Head of caudate nucleus (tissue), 42 donors: ENCODE data around the gene DLG2.
"Not testable (repeated sequence)": the region's sequence is repeated elsewhere in the genome, so short reads cannot be mapped to it uniquely, and the experiment has no call there.

Experiments used
- DNase-seq, 42 donors: peaks; one replicate each; pipeline versions ENCODE4 v3.0.0 to v3.0.0-alpha.2; 2020 to 2021; ENCODE audit warnings: mixed read lengths in 7 of 42
- intact Hi-C: fragments of 100-400 bp; cut with DNase I; formaldehyde crosslinking; loops from one replicate; pipeline ENCODE4 v1.15.0; 2022

DLG2 gene

DNA sequence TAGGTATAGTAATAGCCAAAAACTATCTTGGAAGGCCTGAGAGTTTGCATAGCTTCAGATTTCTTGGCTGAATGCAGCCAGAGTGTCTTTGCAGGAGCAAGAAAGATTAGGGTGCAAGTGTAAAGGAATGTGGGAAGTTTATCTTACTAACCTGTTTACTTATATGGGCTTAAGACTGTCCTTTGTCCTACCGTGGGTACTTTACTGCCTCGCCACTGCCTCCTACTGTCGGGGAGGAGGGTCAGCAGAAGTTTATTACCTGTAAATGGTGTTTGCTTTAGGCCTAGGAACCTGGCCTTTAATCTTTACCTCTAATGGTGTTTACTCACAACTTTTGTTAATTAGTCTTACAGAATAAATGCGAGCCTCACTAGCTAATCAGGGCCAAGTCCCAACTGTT, 633.8 kb downstream of the DLG2 start:
- no peak for DNase-seq
- intact Hi-C loops, result no loop called here

DNA sequence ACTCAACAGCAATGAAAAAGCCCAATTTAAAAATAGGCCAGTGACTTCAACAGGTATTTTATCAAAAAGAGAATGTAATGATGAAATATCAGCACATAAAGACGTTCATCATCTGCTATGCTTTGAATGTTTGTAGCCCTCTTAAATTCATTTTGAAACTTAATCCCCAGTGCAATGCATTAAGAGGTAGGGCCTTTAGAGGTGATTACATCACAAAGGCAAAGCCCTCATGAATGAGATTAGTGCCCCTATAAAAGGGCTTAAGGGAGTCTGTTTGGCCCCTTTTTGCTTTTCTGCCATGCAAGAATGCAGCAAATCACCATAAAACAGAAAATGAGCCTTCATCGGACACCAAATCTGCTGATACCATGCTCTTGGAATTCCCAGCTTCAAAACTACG, 637.0 kb downstream of the DLG2 start:
- intact Hi-C loops, result no loop called here
- no peak for DNase-seq

DNA sequence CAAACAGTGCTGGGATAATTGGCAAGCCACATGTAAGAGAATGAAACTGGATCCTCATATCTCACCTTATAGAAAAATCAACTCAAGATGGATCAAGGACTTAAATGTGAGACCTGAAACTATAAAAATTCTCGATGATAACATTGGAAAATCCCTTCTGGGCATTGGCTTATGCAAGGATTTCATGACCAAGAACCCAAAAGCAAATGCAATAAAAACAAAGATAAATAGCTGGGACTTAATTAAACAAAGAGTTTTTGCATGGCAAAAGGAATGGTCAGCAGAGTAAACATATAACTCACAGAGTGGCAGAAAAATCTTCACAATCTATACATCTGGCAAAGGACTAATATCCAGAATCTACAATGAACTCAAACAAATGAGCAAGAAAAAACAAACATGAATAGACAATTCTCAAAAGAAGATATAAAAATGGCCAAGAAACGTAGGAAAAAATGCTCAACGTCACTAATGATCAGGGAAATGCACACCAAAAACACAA, 639.4 kb downstream of the DLG2 start:
- intact Hi-C loops, DNase-seq: not testable (repeated sequence)

DNA sequence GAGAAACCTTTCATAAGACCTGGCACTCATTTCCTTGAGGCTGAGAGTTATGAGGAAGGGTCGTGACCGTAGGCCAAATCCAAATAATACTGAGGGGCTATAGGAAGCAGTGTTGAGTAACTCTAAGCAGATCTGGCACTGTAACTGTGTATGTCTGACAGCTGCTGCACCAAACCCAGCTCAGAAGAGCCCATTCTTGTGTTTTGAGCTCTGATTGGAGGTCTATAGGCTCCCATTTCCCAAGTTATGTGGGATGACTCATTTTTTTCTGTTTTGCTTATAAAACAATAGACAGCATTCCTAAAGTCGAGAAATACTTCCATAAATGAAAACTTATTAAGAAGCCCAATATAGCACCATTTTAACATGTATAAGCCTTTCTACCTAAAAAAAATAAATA, 645.8 kb downstream of the DLG2 start:
- no peak for DNase-seq
- intact Hi-C loops, result no loop called here

DNA sequence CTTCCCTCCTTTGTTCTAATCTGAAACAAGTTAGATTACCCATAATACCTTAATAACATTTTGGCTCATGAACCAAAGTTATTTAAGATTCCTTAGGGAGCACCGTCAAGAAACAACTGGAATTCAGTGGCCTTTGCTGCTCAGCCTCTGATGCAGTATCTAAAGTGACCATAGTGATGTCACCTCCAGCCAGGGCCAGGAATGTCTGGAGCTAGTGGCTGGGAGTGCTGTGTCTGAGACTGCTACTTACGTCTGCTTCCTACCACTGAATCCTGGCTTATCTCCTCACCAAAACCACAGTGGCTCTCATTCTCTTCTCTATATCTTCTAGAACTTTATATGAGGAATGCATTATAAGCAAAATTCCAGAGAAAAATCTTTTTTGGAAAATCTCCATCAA, 658.0 kb downstream of the DLG2 start:
- intact Hi-C loops, result no loop called here
- no peak for DNase-seq

DNA sequence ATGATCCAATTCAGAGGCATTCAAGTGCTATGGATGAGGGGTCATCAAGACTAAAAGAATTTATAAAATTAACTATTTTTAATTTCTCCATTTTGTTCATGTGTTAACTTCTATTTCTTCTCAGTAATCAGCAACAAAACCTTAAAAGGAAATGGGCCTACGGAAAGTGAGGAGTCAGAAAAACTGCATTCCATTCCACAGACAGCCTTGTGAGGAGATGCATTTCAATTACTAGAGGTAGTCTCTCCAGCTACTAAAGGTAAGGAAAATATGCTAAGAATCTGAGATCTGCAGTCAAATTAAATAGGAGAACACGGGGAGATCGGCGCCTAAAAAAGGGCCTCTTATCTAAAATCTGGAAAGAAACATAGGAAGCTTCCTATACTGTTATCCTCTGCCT, 661.7 kb downstream of the DLG2 start:
- DNase-seq, result no peak
- intact Hi-C loops, result no loop called here

DNA sequence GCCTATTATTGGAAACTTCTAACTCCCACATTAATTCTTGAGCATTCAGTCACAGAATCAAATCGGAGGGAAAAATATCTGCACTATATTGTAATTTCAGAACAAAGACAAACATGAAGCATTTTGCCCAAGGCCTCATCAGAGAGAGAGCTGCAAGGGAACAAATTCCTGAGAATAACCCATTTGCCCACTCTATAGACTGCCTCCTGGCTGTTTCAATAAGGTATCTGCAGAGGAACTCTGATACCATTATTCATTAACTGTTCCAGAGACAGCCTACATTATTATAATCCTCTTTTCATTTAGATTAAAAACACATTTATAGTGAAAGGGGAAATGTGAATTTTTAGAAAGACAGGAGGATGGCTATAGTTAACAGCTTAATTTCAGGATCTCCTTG, 663.9 kb downstream of the DLG2 start:
- intact Hi-C loops, result no loop called here
- DNase-seq, result no peak

DNA sequence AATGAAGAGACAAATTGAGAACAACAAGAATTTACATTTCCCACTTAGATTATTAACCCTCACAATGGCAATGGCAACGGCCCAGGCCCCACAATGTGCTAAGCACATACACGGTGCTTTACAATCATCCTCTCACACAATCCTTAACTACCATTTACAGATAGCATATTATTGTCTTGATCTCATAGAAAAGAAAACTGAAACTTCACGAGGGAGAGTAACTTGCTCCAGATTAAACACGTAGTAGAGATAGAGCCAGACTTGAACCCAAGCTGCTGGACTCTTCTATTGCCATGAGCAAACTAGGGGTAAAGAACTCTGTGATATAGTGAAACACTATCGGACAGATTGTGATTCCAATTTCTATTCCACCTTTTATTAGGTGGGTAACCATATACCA, 665.1 kb downstream of the DLG2 start:
- intact Hi-C loops, result no loop called here
- DNase-seq, result no peak

DNA sequence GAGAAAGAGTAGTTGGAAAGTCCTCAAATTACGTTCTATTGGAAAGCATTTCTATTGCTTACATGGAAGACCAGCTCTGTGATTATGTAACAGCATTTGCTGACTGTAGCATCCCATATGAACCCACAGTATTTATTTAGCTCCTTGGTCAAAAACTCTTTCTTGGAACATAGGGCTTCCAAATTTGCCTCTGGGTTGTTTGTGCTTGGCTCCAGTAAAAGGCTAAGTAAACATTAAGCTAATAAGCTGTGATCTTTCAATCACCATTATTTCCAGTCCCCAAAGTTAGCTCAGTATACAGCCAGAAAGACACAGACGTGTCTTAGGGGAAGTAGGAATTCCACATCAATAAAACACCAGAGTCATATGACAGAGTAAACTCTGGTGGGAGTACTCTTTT, 668.8 kb downstream of the DLG2 start:
- intact Hi-C loops, result no loop called here
- no peak for DNase-seq

DNA sequence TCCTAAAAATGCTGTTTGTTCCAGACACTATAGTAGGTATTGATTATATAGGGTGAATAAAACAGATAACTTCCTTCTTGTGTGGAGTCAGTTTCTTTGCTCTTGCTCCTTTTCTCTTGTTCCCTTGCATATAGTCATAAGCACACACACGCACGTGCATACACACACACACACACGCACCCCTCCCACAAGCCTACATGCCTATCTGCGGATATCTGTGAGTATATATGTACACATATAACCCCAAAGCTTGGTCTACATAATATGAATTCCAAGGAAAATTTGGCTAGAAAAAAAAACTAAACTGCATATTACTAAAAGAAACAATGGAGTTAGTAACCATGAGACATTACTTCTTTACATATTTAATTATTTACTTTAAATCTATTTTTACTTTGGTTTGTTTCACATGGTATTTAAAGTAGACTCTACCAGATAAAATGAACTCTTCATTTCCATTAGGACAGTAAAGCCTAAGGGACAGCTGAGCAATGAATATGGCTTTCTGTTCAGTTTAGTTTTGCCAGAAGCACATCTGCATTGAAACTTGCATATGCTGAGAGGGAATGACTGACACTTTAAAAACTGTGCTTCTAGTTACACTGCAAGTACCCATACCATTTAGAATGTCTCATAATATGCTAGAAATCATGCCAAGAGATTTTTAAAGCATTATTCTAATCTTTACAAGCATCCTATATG, 676.4 kb downstream of the DLG2 start:
- intact Hi-C loops, result no loop called here
- DNase-seq, result no peak

DNA sequence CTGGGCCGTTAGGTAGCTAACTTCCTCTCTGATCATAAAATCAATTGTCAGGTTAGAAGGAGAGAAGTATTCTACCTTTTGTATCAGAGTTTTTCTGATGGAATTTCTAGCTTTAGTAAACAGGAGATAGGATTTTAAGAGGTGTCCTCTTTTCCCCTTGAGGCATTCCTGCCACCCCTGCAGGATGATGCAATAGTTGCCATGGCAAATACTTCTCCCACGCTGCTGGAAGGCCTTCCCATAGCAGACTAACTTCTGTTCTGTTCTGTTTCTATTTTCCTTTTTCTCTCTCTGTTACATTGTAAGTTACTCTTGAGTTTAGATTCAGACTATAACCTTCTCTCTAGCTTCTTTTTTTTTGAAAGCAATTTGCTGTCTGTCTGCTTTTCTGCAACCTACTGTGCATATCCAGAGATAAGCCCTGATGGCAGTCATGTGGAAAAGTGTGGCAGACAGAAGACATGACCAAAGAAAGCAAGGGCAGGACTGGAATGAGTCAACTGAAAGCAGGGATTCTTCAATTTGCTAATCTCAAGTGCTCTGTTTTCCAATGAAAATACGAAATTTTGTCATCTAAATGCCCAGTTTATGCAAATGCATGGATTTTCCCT, 679.1 kb downstream of the DLG2 start:
- intact Hi-C loops, result no loop called here
- peak in 41 of 42 donors; percentile 12 to 79 (median 44) for DNase-seq

DNA sequence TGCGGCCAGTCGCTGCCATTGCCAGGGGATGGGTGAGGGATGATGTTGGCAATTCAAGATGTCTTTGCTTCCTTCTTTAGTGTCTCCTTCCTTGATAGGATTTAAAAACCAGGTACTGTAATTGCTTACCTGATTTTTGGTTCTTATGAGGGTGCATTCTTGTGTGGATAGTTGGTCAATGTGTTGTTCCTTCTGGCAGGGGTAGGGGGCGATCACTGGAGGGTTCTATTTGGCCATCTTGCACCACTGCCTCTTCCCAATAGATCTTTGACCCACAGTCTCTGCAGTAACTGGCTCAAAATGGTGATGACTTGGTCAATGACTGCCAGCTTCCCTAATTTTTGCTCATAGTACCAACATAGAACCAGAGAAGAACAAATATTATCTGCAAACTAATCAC, 680.1 kb downstream of the DLG2 start:
- no peak for DNase-seq
- intact Hi-C loops, result no loop called here

DNA sequence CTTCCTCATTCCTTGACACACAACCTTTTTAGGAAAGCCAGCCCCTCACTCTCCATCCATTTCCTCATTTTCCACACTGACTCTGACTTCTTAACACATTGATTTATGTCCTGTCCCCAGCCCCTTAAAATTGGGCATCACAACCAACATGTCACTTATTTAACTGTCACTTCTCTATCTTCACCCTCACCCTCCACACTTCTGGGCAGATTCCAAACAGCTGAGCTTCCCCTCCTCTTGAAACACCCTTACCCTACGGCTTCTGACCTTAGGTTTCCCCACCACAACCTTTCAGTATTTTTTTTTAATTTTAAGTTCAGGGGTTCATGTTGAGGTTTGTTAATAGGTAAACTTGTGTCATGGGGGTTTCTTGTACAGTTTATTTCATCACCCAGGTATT, 696.3 kb downstream of the DLG2 start:
- intact Hi-C loops, result no loop called here
- DNase-seq, result no peak

DNA sequence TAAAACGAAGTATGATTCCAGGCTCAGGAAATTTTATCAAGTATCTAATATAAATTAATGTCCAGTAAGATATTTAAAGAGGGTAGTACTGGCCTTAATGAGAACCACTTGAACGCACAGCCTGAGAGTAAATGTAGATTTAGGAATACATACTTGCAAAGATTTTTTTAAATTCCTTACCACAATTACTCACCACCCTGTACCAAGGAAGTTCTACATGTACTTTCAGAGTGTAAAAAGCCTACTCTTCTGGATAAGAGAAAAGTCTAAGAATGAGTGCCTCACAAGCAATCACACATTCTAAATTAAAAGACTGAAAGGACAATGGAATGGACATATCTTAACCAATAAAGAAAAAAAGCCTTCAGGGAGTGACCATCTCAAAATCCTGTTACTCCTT, 697.4 kb downstream of the DLG2 start:
- intact Hi-C loops, result no loop called here

DNA sequence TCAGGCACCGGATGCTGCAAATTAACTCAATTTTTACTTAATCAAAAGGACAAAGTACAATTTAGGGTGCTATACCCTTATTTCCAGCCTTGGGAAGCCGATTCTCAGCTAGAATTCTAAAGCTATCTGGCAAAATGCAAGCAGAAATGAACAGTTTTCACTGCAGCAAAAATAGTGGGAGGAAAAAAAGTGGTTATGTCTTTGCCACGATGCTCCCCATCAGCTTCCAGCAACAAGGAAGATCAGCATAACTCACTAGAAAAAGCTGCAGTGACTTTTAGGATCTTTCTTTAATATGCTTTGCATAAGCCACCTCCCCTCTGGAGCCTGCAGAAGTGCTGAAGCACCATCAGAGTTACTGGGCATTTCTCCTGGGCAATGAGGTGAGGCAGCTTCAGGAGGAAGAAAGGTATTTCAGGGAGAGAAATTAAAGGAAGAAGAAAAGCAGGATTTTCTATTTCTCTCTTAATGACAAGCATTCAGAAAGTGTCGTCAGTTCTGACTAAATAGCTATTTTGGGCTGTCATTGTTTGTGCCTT, 702.9 kb downstream of the DLG2 start:
- intact Hi-C loops, result no loop called here

More for the DNA sequence above, 697.4 kb downstream of the DLG2 start:
- no peak for DNase-seq

DNA sequence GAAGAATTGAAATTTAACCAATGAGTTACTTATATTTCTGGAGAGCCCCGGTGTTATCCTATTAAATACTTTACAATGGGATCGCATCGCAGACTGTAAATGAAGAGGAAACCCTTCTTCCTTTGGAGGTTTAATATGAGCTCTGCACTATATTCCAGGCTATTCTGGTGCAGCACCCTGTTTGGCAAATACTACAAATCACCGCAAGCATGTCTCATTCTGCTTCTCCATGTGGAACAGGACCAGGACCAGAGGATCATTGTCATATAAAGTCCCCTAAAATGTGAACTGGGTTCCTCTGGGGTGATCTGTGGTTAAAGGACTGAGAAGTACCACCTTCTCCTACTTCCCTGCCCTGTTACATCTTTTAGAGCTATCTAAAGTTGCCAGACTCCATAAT, 703.7 kb downstream of the DLG2 start:
- intact Hi-C loops, result no loop called here
- DNase-seq, result peak in 1 of 42 donors; percentile 15

More for the DNA sequence above, 702.9 kb downstream of the DLG2 start:
- peak in 9 of 42 donors; percentile 1 to 36 (median 7) for DNase-seq

DNA sequence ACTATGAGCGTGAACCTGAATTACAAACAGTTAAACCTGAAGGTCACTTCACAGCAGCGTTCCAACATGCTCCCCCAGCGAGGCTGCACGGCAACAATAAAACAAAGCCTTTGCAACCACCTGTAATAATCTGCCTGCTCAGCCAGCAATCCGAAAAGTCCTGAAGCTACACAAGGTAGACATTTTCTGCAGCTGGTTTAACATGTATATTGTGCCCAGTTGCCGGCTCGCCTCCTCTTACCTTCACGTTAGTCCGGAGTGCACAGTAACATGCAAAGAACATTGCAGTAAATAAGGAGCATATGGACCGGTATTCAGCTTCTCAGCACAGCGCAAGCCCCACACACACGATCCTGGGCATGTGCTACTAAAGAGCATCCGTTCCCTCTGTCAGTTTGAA, 704.3 kb downstream of the DLG2 start:
- DNase-seq, result peak in 24 of 42 donors; percentile 2 to 48 (median 17)
- intact Hi-C loops, result no loop called here

DNA sequence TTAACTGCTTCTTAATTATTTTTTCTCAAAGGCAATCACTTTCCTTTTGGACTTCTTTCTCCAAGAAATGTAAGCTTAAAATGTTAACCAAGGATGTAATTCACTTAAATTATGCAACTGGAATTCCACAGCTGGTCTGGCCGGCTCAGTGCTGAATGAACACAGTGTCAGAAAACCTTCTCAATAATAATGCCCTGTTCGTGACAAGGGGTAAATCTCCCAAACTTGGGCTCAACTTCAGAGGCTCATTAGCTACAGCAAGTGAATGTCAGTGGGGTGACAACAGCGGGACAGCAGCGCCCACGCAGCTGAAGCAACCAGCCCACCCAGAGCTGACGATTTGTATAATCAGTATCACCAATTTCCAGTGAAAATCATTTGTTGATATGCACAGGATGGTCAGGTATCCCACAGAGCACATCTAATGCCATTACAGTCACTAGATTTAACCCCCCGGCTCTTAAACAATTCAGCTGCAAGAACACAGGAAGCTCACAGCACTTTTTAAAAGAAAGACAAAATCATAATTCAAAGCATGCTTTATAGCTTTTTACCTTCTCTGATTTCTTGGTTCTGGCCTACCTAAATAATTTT, 704.8 kb downstream of the DLG2 start:
- intact Hi-C loops, result no loop called here
- DNase-seq, result peak in 9 of 42 donors; percentile 2 to 42 (median 8)

DNA sequence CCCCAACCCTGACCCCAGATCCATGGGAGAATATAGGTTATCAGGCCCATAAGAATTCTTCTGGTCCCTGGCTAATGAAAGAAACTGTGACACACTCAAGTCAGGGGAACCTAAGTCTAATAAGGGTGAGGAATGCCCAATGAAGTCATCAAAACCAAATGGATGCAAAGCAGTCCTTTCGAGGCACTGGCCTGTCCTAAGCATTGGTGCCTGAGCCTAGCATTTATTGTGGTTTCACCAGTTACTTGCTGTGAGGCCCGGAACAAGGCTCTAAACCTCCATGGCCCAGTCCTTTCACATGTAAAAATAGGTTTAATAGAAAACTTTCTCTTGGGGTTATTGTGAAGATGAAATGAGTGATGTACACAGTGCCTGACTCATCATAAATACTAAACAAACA, 712.6 kb downstream of the DLG2 start:
- DNase-seq, result no peak
- intact Hi-C loops, result no loop called here

DNA sequence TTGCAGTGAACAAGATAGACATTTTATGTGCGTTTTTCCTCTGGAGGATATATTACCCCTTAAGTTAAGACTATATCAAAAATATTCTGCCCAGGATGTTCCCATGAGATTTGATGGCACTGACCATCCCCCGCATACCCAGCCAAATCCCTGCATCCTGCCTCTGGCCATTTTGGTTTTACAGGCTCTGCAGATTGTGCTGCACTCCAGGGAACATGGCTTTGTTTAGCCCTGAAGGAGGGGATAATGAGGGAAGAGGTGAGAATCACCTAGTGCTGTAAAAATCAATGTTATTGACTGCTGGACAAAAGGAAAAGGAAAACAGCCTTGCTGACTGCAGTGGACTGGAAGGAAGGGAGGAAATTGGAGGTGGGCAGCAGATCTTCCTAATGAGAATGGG, 717.4 kb downstream of the DLG2 start:
- intact Hi-C loops, result no loop called here
- no peak for DNase-seq
